SU-DHL-6 (cell line): ENCODE data around the gene UBE2E1.

Experiments
- H2AFZ ChIP-seq: fragments of 200-600 bp; sonication (generic); 2 replicates; pipeline ENCODE4 v1.6.1; 2014; ENCODE audit warnings: low read depth, mild to moderate bottlenecking, moderate library complexity, mixed read lengths, antibody characterized with exemption, low read length; ENCODE audit not compliant: severe bottlenecking
- H3F3A ChIP-seq: fragments of 200-600 bp; shearing (Covaris generic); 2 replicates; pipeline ENCODE4 v1.6.0; 2016; ENCODE audit warnings: antibody characterized with exemption, mild to moderate bottlenecking; ENCODE audit not compliant: insufficient read depth
- H3K27ac ChIP-seq: fragments of 200-600 bp; sonication (generic); 2 replicates; pipeline ENCODE4 v1.5.1; 2016; ENCODE audit warnings: low read depth, mild to moderate bottlenecking, low read length, moderate library complexity, mixed read lengths
- H3K27me3 ChIP-seq: fragments of 200-600 bp; sonication (generic), shearing (Covaris generic); 2 replicates; pipeline ENCODE4 v1.6.0; 2014; ENCODE audit warnings: mild to moderate bottlenecking, low read length
- H3K36me3 ChIP-seq: fragments of 200-600 bp; sonication (generic); 2 replicates; pipeline ENCODE4 v1.6.1; 2014; ENCODE audit warnings: mild to moderate bottlenecking, low read length, mixed read lengths
- H3K4me2 ChIP-seq: fragments of 300-600, 200-600 bp; shearing (Covaris generic), sonication (generic); 2 replicates; pipeline ENCODE4 v1.6.0; 2014; ENCODE audit warnings: low read length, low read depth, mild to moderate bottlenecking; ENCODE audit not compliant: poor library complexity, severe bottlenecking
- H3K4me3 ChIP-seq: fragments of 200-600 bp; sonication (generic); 2 replicates; pipeline ENCODE4 v1.5.1; 2014; ENCODE audit warnings: antibody characterized with exemption, low read length, mild to moderate bottlenecking, mixed read lengths; ENCODE audit not compliant: insufficient read depth, poor library complexity, severe bottlenecking
- H3K79me2 ChIP-seq: fragments of 200-600 bp; sonication (generic); 2 replicates; pipeline ENCODE4 v1.6.1; 2014; ENCODE audit warnings: mild to moderate bottlenecking, low read length, moderate library complexity; ENCODE audit not compliant: insufficient read depth
- H3K9ac ChIP-seq: fragments of 200-600 bp; sonication (generic); 2 replicates; pipeline ENCODE4 v1.7.0; 2014; ENCODE audit warnings: mild to moderate bottlenecking, low read length
- H3K9me2 ChIP-seq: fragments of 200-600 bp; sonication (generic); replicated peaks from 2 replicates; pipeline ENCODE4 v1.6.1; 2014; ENCODE audit warnings: low read length; ENCODE audit not compliant: insufficient read depth
- H3K9me3 ChIP-seq: fragments of 200-600 bp; sonication (generic); 2 replicates; pipeline ENCODE4 v1.6.1; 2014; ENCODE audit warnings: low read length, mixed read lengths; ENCODE audit not compliant: insufficient read depth
- H4K20me1 ChIP-seq: fragments of 200-600 bp; sonication (generic); 2 replicates; pipeline ENCODE4 v1.6.1; 2014; ENCODE audit warnings: low read depth, mild to moderate bottlenecking, antibody characterized with exemption, low read length, moderate library complexity, mixed read lengths
- EZH2phosphoT487 ChIP-seq: fragments of 200-600 bp; sonication (generic), shearing (Covaris generic); conservative IDR thresholded peaks from 2 replicates; pipeline ENCODE4 v1.6.1; 2018; ENCODE audit warnings: mild to moderate bottlenecking, antibody characterized with exemption, low read length, moderate library complexity, mixed read lengths
- TF ChIP-seq, protein P1 (sequence below): fragments of 200-600 bp; sonication (generic); IDR thresholded peaks from one replicate; pipeline ENCODE4 v1.5.1; 2017; ENCODE audit warnings: antibody characterized with exemption, mild to moderate bottlenecking, low read length, moderate library complexity; ENCODE audit not compliant: insufficient read depth, poor library complexity, severe bottlenecking

Gene UBE2E1

DNA sequence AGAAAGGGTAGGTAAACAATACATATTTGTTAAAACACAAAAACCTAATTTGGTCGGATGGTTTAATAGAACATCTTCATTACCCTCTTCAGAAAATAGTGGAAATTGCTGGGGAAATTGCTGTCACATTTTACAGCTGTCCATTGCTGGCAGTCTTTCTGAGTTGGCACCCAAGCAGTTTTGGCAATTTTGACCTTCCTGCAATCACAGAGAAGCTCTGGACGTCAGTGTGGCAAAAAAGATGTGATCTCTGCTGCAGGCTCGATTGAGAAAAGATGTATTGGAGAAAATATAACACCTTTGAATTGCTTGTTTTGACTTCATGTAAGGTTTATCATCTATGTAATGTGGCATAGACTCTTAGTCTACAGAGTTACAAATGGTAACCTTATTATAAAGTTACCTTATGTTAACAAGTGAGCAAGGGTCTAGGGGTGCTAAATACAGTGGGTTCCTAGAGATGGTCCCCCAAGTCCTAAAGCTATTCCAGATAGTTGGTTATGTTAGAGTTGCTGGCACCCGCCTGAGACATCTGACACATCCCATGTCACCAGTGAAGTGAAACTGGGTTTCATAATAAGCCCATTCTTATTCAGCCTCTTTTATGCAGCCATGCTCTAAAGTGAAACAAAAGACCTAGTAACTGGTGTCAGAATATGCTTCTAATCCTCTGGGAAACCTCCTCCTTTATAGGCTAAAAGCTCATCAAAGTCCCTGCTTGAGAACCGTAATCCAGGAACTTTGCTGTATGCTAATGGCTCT lies 14.0 kb downstream of the UBE2E1 start:
- Histone ChIP-seq H3K79me2 (no peaks in the 10 kb centered on the region), H4K20me1 (0 out of 2 replicates have a peak, but pooled peaks cover 3% of the 10 kb centered on the region), H3K9ac (no peak overlapping the region), H2AFZ (no peak overlapping the region), H3K4me3 (no peak overlapping the region), H3K9me2 (no peaks in the 10 kb centered on the region), H3K27me3 (no peaks in the 10 kb centered on the region), H3F3A (no peaks in the 10 kb centered on the region), H3K4me2 (no peak overlapping the region), H3K9me3 (no peaks in the 10 kb centered on the region), H3K27ac (no peak overlapping the region), H3K36me3 (no peaks in the 10 kb centered on the region)
- no peak for TF ChIP-seq EZH2phosphoT487
- TF ChIP-seq, protein P1, sequence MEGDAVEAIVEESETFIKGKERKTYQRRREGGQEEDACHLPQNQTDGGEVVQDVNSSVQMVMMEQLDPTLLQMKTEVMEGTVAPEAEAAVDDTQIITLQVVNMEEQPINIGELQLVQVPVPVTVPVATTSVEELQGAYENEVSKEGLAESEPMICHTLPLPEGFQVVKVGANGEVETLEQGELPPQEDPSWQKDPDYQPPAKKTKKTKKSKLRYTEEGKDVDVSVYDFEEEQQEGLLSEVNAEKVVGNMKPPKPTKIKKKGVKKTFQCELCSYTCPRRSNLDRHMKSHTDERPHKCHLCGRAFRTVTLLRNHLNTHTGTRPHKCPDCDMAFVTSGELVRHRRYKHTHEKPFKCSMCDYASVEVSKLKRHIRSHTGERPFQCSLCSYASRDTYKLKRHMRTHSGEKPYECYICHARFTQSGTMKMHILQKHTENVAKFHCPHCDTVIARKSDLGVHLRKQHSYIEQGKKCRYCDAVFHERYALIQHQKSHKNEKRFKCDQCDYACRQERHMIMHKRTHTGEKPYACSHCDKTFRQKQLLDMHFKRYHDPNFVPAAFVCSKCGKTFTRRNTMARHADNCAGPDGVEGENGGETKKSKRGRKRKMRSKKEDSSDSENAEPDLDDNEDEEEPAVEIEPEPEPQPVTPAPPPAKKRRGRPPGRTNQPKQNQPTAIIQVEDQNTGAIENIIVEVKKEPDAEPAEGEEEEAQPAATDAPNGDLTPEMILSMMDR, result no peak

DNA sequence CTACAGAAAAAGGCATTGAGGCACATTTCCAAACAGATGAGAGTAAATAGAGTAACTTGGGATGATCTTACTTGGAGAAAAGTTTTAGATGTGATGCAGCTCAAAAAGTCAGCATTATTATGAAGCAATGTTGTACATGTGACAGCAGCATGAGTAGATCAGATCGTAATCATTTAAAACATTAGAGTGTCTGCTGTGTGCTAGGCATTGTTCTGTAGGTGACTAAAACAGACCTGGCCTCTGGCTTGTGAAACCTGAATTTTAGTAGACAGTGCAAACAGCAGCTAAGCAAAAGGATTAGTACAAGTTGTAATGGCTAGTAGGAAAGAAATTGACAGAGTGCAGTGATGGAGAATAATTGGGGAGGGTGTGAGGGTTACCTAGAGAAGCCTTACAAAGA lies 15.1 kb downstream of the UBE2E1 start:
- TF ChIP-seq, protein P1, result no peak
- TF ChIP-seq EZH2phosphoT487, result no peak
- Histone ChIP-seq H3F3A (no peaks in the 10 kb centered on the region), H3K27ac (no peak overlapping the region), H3K79me2 (no peaks in the 10 kb centered on the region), H3K4me2 (no peak overlapping the region), H3K9me2 (no peaks in the 10 kb centered on the region), H3K36me3 (no peaks in the 10 kb centered on the region), H3K4me3 (no peak overlapping the region), H3K9me3 (no peaks in the 10 kb centered on the region), H4K20me1 (0 out of 2 replicates have a peak, but pooled peaks cover 5% of the 10 kb centered on the region), H2AFZ (no peak overlapping the region), H3K9ac (no peak overlapping the region), H3K27me3 (no peaks in the 10 kb centered on the region)

DNA sequence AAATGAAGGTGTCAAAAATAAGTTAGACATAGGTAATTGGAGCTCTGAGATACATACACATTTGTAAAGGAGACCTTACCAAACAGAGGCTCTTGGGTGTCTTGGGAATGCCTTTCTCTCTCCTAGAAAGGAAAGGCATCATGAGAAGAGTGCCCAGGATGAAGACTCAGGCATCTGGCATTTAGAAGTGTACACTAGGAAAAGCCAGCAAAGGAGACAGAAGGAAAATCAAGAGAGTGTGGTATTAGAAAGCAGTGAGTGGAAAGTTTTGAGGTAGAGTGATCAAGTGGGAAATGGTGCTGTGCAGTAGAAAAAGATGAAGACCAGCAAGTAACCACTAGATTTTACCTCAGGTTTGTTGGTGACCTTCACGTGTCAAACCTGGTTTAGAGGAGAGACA lies 16.1 kb downstream of the UBE2E1 start:
- Histone ChIP-seq H3F3A (no peaks in the 10 kb centered on the region), H3K4me2 (no peak overlapping the region), H3K4me3 (no peak overlapping the region), H3K36me3 (no peaks in the 10 kb centered on the region), H3K27ac (no peak overlapping the region), H3K9ac (no peak overlapping the region), H4K20me1 (peaks cover 5% of the 10 kb centered on the region), H3K79me2 (no peaks in the 10 kb centered on the region), H2AFZ (no peak overlapping the region), H3K9me2 (no peaks in the 10 kb centered on the region), H3K27me3 (no peaks in the 10 kb centered on the region), H3K9me3 (no peaks in the 10 kb centered on the region)
- no peak for TF ChIP-seq EZH2phosphoT487
- TF ChIP-seq, protein P1, result no peak
